HepG2 (cell line): ENCODE measurements around the gene SPRED2. TPM values are rescaled to one million over a fixed set of nuclear protein-coding genes. Genes with fewer than 3 reads are reported as not detected.

Source experiments
- AHR ChIP-seq: IDR thresholded peaks from 2 replicates; pipeline ENCODE4 v1.6.1; 2018; ENCODE audit warnings: missing genetic modification reagents, missing compliant biosample characterization
- ATRX ChIP-seq: sonication (generic); formaldehyde crosslinking; IDR thresholded peaks from 2 replicates; pipeline ENCODE4 v1.4.0; 2020; ENCODE audit warnings: missing genetic modification reagents, borderline replicate concordance
- BATF2 ChIP-seq: sonication (generic); formaldehyde crosslinking; IDR thresholded peaks from 2 replicates; pipeline ENCODE4 v1.8.0; 2022; ENCODE audit warnings: mild to moderate bottlenecking, missing genetic modification reagents, moderate library complexity
- CREB3 ChIP-seq: sonication (generic); formaldehyde crosslinking; IDR thresholded peaks from 2 replicates; pipeline ENCODE4 v1.5.0; 2020; ENCODE audit warnings: missing genetic modification reagents
- POLR2A ChIP-seq, 2 experiments: IDR thresholded peaks; 2 replicates each; pipeline ENCODE4 v1.6.1; 2011; ENCODE audit warnings: low read depth in 2 of 2, low read length in 2 of 2, mild to moderate bottlenecking in 1 of 2, moderate library complexity in 1 of 2; ENCODE audit not compliant: insufficient read depth in 1 of 2
- REST ChIP-seq, 2 experiments: IDR thresholded peaks; 2 replicates each; pipeline ENCODE4 v1.6.1; 2011 to 2012; ENCODE audit warnings: low read length in 2 of 2, borderline replicate concordance in 1 of 2, low read depth in 1 of 2, mild to moderate bottlenecking in 1 of 2, moderate library complexity in 1 of 2
- ZBTB7B ChIP-seq: sonication (generic); formaldehyde crosslinking; IDR thresholded peaks from 2 replicates; pipeline ENCODE4 v1.4.0; 2020; ENCODE audit warnings: missing genetic modification reagents
- ZNF276 ChIP-seq: sonication (generic); formaldehyde crosslinking; IDR thresholded peaks from 2 replicates; pipeline ENCODE4 v1.4.0; 2020; ENCODE audit warnings: mild to moderate bottlenecking, low read depth, missing genetic modification reagents
- ZNF34 ChIP-seq: sonication (generic); formaldehyde crosslinking; IDR thresholded peaks from 2 replicates; pipeline ENCODE4 v1.4.0; 2020; ENCODE audit warnings: mild to moderate bottlenecking, missing genetic modification reagents, borderline replicate concordance
- ZNF672 ChIP-seq: sonication (generic); formaldehyde crosslinking; IDR thresholded peaks from 2 replicates; pipeline ENCODE4 v1.8.1; 2022; ENCODE audit warnings: missing genetic modification reagents
- ZNF687 ChIP-seq: sonication (generic); formaldehyde crosslinking; IDR thresholded peaks from 2 replicates; pipeline ENCODE4 v1.5.1; 2020; ENCODE audit warnings: mild to moderate bottlenecking, missing genetic modification reagents, moderate library complexity
- ZNF747 ChIP-seq: sonication (generic); formaldehyde crosslinking; IDR thresholded peaks from 2 replicates; pipeline ENCODE4 v1.8.1; 2023; ENCODE audit warnings: missing genetic modification reagents, mild to moderate bottlenecking, borderline replicate concordance
- polyA plus RNA-seq, 8 experiments: library from polyadenylated mRNA; depleted of rRNA in 3 of 8; stranded (reverse) in 7 of 8; unstranded in 1 of 8; fragments of >200 nt; fragmentation: Illumina TruSeq in 4 of 8; extraction: Trizol in 4 of 8; gene quantifications; 2 replicates each; pipeline versions ENCODE4 v1.2.1 to v1.2.3, GENCODE V29; 2011 to 2016; ENCODE audit warnings: low read depth in 4 of 8, missing spikeins in 1 of 8, mixed read lengths in 1 of 8; ENCODE audit not compliant: insufficient read depth in 1 of 8
- total RNA-seq, 5 experiments: library from RNA; depleted of rRNA; stranded (reverse); fragments of >200 nt; fragmentation: Illumina TruSeq; extraction: Trizol; gene quantifications; 2 replicates each; pipeline ENCODE4 v1.2.3, GENCODE V29; 2016; ENCODE audit warnings: low read depth in 1 of 5
- TF ChIP-seq, protein P1 (sequence below): sonication (generic); formaldehyde crosslinking; conservative IDR thresholded peaks from 2 replicates; pipeline ENCODE4 v1.8.0; 2022; ENCODE audit warnings: missing genetic modification reagents
- TF ChIP-seq, protein P2 (sequence below): sonication (generic); formaldehyde crosslinking; conservative IDR thresholded peaks from 2 replicates; pipeline ENCODE4 v1.4.0; 2020; ENCODE audit warnings: missing genetic modification reagents

SPRED2 gene
- total and polyA plus RNA-seq, 2 of the 13 experiments (the other 11 are each of a cell fraction or from before 2014, with no cell fraction given): 13.0 to 37.0 TPM

DNA sequence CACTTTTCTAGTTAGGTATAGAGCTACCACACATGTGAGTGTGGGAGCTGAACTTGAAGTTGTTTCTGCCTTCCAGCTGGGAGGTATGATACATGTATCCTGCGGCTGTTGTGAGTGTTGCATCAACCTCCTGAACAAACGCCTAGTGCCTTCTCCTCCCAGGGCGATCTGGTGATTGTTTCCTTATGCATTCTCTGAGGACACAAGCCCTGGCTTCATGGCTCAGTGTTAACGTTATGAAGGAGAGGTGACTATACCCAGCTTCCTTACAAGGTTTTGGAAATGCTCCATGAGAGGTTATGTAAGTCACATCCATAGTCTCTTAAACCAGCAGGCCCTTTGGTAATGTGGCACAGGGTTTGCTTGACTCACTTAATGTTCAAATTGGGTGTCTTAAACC, 64.9 kb downstream of the SPRED2 start (continued):
- TF ChIP-seq ZNF276 (CRISPR knock-in tag) (no peak), POLR2A (IDR thresholded peaks at IDR 0.05; ENCODE audit: insufficient read depth in 1 of 2, low read depth in 2 of 2, low read length in 2 of 2) (no peak), BATF2 (CRISPR knock-in tag) (no peak), AHR (CRISPR knock-in tag) (no peak), ZNF687 (CRISPR knock-in tag) (no peak), ZBTB7B (CRISPR knock-in tag) (no peak), REST (IDR thresholded peaks at IDR 0.05; ENCODE audit: borderline replicate concordance in 1 of 2, low read depth in 1 of 2, low read length in 2 of 2) (no peak), ZNF672 (CRISPR knock-in tag) (no peak), CREB3 (no peak), ZNF34 (CRISPR knock-in tag) (no peak), ZNF747 (CRISPR knock-in tag) (no peak), ATRX (no peak)
- TF ChIP-seq, protein P1, sequence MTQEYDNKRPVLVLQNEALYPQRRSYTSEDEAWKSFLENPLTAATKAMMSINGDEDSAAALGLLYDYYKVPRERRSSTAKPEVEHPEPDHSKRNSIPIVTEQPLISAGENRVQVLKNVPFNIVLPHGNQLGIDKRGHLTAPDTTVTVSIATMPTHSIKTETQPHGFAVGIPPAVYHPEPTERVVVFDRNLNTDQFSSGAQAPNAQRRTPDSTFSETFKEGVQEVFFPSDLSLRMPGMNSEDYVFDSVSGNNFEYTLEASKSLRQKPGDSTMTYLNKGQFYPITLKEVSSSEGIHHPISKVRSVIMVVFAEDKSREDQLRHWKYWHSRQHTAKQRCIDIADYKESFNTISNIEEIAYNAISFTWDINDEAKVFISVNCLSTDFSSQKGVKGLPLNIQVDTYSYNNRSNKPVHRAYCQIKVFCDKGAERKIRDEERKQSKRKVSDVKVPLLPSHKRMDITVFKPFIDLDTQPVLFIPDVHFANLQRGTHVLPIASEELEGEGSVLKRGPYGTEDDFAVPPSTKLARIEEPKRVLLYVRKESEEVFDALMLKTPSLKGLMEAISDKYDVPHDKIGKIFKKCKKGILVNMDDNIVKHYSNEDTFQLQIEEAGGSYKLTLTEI: no peak
- TF ChIP-seq, protein P2, sequence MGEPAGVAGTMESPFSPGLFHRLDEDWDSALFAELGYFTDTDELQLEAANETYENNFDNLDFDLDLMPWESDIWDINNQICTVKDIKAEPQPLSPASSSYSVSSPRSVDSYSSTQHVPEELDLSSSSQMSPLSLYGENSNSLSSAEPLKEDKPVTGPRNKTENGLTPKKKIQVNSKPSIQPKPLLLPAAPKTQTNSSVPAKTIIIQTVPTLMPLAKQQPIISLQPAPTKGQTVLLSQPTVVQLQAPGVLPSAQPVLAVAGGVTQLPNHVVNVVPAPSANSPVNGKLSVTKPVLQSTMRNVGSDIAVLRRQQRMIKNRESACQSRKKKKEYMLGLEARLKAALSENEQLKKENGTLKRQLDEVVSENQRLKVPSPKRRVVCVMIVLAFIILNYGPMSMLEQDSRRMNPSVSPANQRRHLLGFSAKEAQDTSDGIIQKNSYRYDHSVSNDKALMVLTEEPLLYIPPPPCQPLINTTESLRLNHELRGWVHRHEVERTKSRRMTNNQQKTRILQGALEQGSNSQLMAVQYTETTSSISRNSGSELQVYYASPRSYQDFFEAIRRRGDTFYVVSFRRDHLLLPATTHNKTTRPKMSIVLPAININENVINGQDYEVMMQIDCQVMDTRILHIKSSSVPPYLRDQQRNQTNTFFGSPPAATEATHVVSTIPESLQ (CRISPR knock-in tag): no peak
